ENCODE data around the gene MARK1.

- no peak for TF ChIP-seq POLR2AphosphoS5 (IDR thresholded peaks at IDR 0.05)
- TF ChIP-seq POLR2A (IDR thresholded peaks at IDR 0.05): no peak
Measured at GRCh38 chr1:220681220-220681880, 153.4 kb downstream of the MARK1 start.

Data from prostate gland (tissue), 1 donor.